ENCODE measurements around the gene RGCC.

- TF ChIP-seq POLR2A (IDR thresholded peaks at IDR 0.05) = no peak
- TF ChIP-seq, protein P1, sequence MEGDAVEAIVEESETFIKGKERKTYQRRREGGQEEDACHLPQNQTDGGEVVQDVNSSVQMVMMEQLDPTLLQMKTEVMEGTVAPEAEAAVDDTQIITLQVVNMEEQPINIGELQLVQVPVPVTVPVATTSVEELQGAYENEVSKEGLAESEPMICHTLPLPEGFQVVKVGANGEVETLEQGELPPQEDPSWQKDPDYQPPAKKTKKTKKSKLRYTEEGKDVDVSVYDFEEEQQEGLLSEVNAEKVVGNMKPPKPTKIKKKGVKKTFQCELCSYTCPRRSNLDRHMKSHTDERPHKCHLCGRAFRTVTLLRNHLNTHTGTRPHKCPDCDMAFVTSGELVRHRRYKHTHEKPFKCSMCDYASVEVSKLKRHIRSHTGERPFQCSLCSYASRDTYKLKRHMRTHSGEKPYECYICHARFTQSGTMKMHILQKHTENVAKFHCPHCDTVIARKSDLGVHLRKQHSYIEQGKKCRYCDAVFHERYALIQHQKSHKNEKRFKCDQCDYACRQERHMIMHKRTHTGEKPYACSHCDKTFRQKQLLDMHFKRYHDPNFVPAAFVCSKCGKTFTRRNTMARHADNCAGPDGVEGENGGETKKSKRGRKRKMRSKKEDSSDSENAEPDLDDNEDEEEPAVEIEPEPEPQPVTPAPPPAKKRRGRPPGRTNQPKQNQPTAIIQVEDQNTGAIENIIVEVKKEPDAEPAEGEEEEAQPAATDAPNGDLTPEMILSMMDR (IDR thresholded peaks at IDR 0.05) = no peak
These were observed 35.3 kb downstream of the RGCC start for GRCh38 chr13:41492432-41493260.

All from lower leg skin (tissue), 3 donors.